Stimulated activated CD4-positive, alpha-beta T cell treated with anti-CD3 and anti-CD28 coated beads, Interleukin-15, amount 100 ng/mL, for 48 hours (primary cell): ENCODE results near the gene MEFV.
"Not testable (repeated sequence)": the region's sequence is repeated elsewhere in the genome, so short reads cannot be mapped to it uniquely, and the experiment has no call there.

Experiments
- DNase-seq, 2 donors: peaks; one replicate each; pipeline ENCODE4 v3.0.0-alpha.2; 2020; ENCODE audit warnings: low read depth in 2 of 2

The MEFV gene, protein sequence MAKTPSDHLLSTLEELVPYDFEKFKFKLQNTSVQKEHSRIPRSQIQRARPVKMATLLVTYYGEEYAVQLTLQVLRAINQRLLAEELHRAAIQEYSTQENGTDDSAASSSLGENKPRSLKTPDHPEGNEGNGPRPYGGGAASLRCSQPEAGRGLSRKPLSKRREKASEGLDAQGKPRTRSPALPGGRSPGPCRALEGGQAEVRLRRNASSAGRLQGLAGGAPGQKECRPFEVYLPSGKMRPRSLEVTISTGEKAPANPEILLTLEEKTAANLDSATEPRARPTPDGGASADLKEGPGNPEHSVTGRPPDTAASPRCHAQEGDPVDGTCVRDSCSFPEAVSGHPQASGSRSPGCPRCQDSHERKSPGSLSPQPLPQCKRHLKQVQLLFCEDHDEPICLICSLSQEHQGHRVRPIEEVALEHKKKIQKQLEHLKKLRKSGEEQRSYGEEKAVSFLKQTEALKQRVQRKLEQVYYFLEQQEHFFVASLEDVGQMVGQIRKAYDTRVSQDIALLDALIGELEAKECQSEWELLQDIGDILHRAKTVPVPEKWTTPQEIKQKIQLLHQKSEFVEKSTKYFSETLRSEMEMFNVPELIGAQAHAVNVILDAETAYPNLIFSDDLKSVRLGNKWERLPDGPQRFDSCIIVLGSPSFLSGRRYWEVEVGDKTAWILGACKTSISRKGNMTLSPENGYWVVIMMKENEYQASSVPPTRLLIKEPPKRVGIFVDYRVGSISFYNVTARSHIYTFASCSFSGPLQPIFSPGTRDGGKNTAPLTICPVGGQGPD

DNA sequence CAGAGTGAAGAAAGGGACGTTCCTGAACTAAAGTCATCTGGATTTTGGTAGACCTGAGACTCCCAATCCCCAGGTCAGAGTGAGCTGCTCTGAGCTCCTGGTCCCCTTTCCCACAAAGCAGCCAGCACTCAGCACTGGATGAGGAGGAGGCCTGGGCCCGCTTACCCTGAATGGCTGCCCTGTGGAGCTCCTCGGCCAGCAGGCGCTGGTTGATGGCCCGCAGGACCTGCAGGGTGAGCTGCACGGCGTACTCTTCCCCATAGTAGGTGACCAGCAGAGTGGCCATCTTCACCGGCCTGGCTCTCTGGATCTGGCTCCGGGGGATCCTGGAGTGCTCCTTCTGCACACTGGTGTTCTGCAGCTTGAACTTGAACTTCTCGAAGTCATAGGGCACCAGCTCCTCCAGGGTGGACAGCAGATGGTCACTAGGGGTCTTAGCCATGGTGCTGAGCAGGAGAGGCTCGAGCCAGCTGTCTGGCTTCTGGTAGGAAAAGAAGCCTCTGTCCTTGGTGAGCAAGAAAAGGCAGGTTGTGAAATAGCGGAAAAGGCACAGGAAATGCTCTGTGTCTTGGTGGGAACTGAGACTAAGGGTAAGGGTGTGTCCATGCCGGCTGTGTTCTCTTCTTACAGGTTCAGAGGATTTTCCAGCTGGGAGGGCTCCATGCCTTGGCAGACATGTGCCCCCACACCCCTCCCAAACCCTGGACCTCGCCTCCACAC is at the start of gene MEFV:
Gene MEFV (minus strand): TSS at position 488 of the 720 bp plus-strand sequence. CDS start 46 bp downstream, at position 442.
- no peak for DNase-seq

DNA sequence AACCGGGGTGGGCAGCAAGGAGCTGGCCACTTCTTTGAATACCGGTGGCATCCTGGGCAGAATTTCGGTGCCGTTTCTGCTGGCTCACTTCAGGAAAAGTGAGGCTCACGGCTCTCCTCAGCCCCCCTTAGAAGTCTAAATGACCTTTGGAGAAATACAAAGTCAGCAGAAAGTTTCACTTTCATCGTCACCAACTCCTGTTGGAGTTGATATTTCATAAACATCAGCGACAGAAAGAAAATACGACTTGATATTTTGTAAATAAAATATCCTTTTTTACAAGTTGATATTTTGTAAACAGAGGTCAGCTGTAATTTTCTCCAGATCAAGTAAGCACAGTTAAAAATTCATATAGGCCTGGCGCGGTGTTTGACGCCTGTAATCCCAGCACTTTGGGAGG is 49.6 kb upstream of the MEFV start:
- no peak for DNase-seq

DNA sequence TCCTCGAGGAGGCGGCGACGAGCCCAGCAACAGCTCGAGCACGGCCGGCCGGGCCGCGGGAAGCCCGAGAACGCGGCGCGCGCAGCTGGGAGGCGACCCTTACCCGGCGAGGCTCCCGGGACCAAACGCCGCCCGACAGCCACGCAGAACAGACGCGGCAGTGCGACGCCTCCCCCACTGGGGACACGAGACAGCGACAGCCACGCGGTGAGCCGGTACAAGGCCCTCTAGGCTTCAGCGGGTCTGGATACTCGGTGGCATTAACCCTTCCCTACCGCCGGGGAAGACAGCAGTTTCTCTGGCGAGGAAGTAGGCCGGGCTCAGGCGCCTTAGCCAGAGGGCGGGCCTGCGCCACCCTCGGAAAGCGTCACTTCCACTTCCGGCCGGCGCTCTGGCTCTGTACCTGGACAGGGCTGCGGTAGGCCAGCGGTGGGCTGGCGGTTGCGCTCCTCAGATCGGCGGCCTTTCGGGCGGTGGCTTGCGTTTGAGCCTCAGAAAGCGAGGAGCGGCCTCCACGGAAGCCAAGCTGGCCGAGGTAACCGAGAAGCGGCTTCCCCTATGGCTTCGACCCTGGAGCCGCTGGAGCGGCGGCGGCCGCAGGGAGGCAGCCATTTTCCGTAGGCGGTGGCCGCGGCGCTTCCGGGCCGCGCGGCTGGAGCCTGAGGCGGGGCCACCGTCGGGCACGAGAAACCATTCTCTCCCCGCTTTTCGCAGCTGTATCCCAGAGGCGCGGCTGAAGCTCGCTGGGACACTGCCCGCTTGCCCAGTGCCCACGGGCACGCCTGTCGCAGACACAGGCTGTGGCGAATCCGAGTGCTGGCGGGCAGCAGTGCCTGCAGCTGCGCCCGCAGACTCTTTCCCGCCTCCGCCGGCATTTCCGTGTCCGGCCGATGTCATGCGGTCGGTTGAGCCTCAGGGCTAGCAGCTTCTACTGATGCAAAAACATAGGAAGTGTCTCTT is 49.0 kb upstream of the MEFV start, which contains the start of the genes TIGD7 and ZNF75A:
Gene TIGD7 (minus strand): TSS at position 322 of the 960 bp plus-strand sequence. CDS start 4,816 bp downstream, outside the sequence.
Gene ZNF75A (plus strand): TSS at position 389 of the 960 bp plus-strand sequence. CDS start 2,932 bp downstream, outside the sequence.
- DNase-seq: peak; percentile 74 to 76

DNA sequence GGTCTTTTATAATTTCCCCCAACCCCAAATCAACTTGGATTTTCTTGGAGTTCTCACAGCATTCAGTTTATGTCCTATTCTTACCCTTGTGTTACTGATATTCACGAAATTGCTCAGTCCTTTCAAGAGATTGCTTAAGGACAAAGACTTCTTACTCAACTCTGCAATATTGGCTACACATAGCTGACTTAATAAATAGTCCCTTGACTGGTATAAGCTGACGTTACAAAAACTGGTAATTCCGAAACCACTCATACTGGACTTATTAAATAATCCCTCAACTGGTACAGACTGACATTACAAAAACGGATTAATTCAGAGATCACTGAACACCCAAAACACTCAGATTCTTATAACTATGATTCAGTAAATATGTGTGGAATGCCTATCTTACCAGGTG is 47.9 kb upstream of the MEFV start:
- no peak for DNase-seq

DNA sequence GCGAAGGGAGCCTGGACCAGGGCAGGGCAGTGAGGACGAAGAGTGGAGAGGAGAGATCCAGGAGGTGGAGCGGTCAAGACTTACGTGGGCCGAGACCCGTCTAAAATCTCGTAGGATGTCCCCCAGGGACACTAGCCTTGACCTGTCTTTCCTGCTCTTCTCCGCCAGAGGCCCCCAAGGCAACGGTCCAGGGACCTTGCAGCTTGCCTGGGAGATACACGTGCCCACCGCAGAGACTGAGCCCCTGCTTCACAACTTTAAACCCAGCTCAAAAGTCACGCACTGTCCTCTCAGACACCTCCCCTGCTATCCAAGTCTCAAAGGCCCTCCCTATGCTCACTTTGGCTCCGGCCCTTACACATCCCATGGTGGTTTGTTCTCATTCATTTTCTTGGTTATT is 39.4 kb upstream of the MEFV start:
- no peak for DNase-seq

DNA sequence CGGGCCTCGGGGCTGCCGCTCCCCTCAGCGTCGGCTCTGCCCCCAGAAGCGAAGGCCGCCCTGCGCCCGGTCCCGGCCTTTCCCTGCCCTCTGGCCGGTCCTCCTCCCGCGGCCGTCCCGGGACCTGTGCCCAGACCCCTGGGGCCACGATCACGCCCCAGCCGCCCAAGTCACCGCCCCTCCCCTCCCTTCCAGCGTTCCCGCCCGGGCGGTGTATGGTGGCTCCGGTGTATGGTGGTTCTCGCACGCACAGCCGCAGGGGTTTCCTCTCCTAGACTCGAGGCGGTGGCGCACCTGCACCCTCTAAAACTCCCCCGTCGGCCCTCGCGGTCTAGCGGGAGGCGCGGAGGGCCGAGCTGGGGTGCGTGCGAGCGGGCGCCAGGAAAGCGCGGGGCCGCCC is 38.8 kb upstream of the MEFV start:
- DNase-seq: no peak

DNA sequence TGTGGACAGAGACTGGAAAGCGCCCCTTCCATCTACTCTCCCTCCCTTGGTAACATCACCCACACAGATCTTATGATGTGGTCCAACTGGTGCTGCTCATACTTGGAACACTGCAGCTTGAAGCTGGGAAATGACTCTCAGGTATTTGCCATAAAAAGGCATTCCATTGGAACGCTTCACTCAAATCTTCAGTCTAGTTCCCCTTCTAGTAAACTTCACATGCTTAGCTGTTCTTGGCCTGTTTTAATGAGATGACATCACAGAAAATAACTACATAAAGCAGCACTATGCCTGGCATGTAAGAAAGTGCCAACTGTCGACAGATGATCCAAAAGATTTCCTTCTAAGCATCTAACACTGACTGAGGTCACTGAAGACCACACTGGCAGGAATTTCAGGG is 36.2 kb upstream of the MEFV start:
- DNase-seq: no peak

DNA sequence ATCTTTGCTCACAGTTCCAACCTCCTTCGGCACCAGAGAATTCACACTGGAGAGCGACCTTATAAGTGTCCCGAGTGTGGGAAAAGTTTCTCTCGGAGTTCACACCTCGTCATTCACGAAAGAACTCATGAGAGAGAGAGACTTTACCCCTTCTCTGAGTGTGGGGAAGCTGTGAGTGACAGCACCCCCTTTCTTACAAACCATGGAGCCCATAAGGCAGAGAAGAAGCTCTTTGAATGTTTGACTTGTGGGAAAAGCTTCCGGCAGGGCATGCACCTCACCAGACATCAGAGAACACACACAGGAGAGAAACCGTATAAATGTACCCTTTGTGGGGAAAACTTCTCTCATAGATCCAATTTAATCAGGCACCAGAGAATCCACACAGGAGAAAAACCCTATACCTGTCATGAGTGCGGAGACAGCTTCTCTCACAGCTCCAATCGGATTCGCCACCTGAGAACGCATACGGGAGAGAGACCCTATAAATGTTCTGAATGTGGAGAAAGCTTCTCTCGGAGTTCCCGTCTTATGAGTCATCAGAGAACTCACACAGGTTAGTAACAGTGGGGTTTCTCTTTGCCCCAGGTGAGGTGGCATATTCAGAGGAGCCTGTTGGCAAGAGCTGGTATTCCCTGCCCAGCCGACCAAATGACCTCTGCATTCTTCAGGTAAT is 33.7 kb upstream of the MEFV start:
- no peak for DNase-seq

DNA sequence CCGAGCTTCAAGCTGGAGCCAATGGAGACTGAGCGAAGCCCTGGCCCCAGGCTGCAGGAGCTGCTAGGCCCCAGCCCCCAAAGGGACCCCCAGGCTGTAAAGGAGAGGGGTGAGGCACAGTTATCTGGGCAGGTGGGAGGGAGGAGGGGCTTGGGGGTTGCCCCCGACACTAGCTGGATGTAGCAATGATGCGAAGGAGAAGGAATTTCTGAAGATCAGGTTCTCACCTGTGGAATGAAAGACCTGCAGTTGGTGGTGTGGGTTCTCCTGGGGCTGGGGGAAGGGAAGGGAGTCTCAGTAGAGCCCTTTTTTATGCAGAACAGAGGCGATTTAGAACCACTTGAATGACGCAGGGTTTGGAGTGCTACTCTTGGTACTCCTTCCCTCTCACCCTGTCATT is 28.7 kb upstream of the MEFV start:
- DNase-seq: no peak

DNA sequence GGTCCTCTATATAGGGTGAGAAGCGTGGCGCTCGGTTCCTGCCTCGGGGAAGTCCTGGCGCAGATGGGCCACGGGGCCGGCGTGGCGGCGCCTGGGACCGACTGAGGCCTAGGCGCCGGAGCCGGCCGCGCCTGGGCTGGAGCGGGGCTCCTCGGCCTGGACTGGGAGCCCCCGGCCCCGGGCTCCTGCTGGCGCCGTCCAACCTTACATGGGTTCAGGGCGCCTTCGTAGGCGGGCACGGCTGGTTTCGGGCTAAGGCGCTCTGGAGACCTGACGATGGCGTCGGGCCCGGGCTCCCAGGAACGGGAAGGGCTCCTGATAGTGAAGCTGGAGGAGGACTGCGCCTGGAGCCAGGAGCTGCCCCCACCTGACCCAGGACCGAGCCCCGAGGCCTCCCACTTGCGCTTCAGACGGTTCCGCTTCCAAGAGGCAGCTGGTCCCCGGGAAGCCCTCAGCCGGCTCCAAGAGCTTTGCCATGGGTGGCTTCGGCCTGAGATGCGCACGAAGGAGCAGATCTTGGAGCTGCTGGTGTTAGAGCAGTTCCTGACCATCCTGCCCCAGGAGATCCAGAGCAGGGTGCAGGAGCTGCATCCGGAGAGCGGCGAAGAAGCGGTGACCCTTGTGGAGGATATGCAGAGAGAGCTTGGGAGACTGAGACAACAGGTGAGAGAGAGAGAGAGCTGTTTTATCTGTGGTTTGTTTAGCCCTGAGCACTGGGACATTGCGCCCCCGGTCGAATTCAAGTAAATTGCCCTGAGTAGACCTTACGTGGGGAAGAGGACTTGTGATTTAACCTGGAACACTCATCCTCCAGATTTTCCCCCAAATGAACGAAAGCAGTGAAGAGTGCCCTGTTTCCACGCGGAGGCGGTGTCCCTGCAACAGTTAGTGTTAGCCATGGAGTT is 27.4 kb upstream of the MEFV start:
- no peak for DNase-seq

DNA sequence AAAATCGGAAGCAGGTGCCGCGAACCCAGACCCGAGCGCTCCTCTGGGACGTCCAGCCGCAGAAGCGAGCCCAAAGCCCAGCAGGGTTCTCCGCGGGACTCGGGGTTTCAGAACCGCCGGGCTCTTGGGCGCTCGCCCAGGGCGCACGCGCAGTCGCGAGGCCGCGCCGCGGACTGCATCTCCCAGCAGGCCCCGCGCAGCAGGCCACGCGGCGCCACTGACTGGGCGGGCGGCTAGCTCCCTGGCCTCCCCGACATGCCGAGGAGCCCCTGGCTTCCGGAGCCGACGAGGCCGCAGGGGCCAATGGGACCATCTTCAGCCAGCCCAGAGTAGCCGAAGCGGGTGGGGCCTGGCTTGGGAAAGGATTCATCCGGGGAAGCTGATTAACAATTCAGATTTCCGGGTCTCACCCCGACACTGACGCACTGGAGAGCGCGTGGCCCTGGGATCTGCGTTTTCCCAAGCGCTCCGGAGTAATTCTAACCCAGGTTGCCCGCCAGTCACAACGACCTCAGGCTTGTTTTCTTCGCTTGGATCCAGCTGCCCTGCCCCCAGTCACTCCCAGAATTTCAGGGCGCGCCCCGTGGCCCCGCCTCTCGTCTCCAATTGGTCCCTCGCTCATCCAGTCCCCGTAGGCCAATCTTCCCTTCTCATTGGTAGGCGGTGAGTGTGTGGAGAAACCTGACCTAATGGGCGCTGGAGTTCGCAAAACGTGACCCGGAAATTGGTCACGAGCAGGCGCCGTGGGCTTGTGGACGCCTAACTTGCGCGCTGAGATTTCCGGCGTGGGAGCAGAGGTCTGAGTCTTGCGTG is 26.5 kb upstream of the MEFV start, which contains the start of gene ZNF263:
Gene ZNF263 (plus strand): TSS at position 762 of the 813 bp plus-strand sequence. CDS start 328 bp downstream, outside the sequence.
- peak; percentile 91 for DNase-seq

DNA sequence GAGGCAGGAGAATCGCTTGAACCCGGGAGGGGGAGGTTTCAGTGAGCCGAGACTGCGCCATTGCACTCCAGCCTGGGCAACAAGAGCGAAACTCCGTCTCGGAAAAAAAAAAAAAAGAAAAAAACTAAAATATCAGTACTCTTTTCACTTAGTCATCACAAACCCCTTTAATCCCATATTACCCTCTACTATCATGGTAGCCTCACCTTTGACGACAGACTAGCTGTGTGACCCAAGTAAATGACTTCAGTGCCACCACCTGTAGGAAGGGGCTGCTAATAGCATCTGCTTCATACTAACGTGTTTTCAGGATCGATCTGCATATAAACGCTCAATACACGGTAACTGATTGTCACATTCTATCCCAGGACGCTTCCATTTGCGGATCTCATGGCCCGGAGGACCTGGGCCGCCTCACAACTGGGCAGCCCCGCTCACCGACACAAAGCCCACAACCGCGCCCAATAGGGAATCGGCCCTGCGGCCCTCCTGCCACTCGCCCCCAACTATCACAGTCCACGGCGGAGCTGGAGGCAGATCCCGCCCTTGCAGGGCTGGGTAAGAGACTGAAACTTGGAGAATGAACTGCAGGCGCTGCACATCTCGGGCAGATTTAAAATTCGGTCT is 25.8 kb upstream of the MEFV start:
- no peak for DNase-seq

DNA sequence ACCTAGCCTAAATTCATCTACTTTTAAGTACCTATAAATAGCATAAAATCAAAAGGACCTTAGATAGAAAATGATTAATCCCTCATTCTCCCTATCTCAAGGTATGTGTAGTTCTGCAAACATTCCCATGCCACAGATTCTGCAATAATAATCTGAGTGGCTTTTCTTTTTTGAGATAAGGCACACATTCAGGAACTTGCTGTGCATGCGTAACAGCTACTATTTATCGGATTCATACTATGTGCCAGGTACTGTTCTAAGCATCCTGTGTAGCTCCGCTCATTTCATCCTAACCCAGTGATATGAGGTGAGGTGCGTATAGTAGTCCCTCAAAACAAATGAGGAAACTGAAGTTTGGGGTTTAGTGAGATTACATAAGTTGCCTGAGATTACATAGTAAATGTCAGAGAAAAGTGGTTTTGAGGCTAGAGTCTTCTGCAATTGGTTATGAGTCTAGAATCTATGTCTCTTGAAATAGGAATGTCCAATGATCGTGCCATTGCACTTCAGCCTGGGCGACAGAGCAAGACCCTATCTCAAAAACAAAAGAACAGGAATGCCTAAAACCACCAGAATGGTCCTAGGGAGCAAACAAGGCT is 24.9 kb upstream of the MEFV start:
- no peak for DNase-seq

DNA sequence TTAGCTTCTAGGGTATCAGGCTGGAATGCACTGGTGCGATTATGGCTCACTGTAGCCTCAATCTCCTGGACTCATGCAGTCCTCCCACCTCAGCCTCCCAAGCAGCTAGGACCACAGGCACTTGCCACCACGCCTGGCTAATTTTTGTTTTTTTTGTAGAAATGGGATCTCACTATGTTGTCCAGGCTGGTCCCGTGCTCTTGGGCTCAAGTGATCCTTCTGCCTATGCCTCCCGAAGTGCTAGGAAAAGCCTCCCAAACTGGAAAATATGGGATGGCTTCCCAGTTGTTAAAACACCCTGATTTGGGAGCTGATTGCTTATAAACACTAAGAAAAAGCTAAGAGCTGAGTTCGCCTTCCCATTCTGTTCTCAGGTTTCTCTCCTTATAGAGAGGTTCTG is 20.2 kb upstream of the MEFV start:
- no peak for DNase-seq

DNA sequence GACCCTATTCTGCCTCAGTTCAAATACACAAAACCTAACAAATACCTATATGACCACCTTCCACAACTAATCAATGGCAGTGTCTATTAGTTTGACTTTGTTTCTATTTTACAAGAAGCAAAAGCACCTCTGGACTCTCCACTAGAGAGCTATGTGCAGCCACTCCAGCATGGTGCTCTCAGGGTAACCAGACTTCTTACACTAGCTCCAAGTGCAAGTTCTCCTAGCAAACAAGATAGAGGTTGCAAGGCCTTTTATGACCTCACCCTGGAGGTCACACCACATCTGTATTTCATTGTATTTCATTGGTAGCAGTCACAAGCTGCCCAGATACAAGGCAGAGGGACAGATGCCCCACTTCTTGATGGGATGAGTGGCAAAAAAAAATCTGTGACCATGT is 18.5 kb upstream of the MEFV start:
- DNase-seq: no peak

DNA sequence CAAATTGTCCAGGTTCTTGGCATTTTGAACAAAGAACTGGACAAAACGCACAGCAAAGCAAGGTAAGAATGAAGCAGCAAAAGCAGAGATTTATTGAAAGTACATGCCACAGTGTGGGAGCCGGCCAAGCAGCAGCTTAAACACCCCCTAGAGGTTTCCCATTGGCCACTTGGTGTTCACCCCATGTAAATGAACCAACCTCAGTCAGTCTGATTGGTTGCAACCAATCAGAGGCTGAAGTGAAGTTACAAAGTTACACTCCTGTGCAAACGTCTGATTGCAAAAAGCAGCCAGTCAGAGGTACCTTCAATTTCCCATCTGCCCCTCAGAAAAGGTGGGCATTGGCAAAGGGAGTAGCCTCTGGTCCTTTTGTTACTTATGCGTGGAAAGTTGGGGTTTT is 18.1 kb upstream of the MEFV start:
- DNase-seq: no peak

DNA sequence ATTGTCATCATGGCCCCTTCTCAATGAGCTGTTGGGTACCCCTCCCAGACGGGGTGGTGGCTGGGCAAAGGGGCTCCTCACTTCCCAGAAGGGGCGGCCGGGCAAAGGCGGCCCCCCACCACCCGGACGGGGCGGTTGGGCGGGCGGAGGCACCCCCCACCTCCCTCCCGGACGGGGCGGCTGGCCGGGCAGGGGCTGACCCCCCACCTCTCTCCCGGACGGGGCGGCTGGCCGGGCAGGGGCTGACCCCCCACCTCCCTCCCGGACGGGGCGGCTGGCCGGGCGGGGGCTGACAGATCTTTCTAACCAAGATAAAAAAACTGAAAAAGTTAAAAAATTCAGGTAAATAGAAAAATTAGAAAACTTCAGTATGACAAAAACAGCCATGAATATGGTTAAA is 14.8 kb upstream of the MEFV start:
- DNase-seq: not testable (repeated sequence)
